ENCODE data around the gene SCP2. TPM values are rescaled to one million over a fixed set of nuclear protein-coding genes. Genes with fewer than 3 reads are reported as not detected.

Gene SCP2
- total RNA-seq, 1 donor from 2014 or later = 89.8 TPM

GRCh38 chr1:52916241-52916975 lies 10.7 kb upstream of the SCP2 start:
- peaks cover 2% of the 10 kb centered on the region for H3K36me3 Mint-ChIP-seq (ENCODE audit: low read depth, unreplicated experiment)
- no peak overlapping the region for H3K9ac ChIP-seq (ENCODE audit: low read length)
- no peak overlapping the region for H3K4me3 ChIP-seq (ENCODE audit: insufficient read depth, low read depth, low read length)
- no peak for FAIRE-seq
- no peak overlapping the region for H3K4me2 ChIP-seq (ENCODE audit: low read length)
- H3K4me1 ChIP-seq (ENCODE audit: insufficient read depth, low read length) = no peaks in the 10 kb centered on the region
- DNase-seq (ENCODE audit: low read depth) = no peak
- no peak overlapping the region for H3K27ac Mint-ChIP-seq (ENCODE audit: unreplicated experiment)
- H3K9me3 Mint-ChIP-seq (ENCODE audit: unreplicated experiment) = peaks cover 5% of the 10 kb centered on the region
- H3K36me3 ChIP-seq (ENCODE audit: insufficient read depth, low read length) = no peaks in the 10 kb centered on the region
- no peaks in the 10 kb centered on the region for H3K9me3 ChIP-seq (ENCODE audit: insufficient read depth, low read depth, low read length)
- H3K27ac ChIP-seq (ENCODE audit: low read depth, low read length) = no peak overlapping the region
- no peaks in the 10 kb centered on the region for H4K20me1 ChIP-seq (ENCODE audit: insufficient read depth, low read length)
- H2AFZ ChIP-seq (ENCODE audit: low read depth, low read length) = no peak overlapping the region
- H3K79me2 ChIP-seq (ENCODE audit: insufficient read depth, low read length) = no peaks in the 10 kb centered on the region
- H3K4me1 Mint-ChIP-seq (ENCODE audit: low read depth, unreplicated experiment) = no peaks in the 10 kb centered on the region
- H3K27me3 Mint-ChIP-seq (ENCODE audit: low read depth, unreplicated experiment) = peaks cover 21% of the 10 kb centered on the region
- H3K4me3 Mint-ChIP-seq (ENCODE audit: unreplicated experiment) = no peak overlapping the region
- TF ChIP-seq EZH2 (IDR thresholded peaks at IDR 0.05; ENCODE audit: insufficient read depth, low read length) = no peak
- no peak for TF ChIP-seq CTCF (IDR thresholded peaks at IDR 0.05; ENCODE audit: insufficient read depth, low read depth, low read length)
- peaks cover 2% of the 10 kb centered on the region for H3K27me3 ChIP-seq (ENCODE audit: insufficient read depth, low read length)

GRCh38 chr1:52917156-52917555 lies 9.9 kb upstream of the SCP2 start:
- Histone ChIP-seq H2AFZ (ENCODE audit: low read depth, low read length) (no peak overlapping the region), H3K9ac (ENCODE audit: low read length) (no peak overlapping the region), H3K27me3 (ENCODE audit: insufficient read depth, low read length) (peaks cover 2% of the 10 kb centered on the region), H3K4me3 (ENCODE audit: insufficient read depth, low read depth, low read length) (no peak overlapping the region), H3K4me2 (ENCODE audit: low read length) (no peak overlapping the region), H3K79me2 (ENCODE audit: insufficient read depth, low read length) (no peaks in the 10 kb centered on the region), H3K9me3 (ENCODE audit: insufficient read depth, low read depth, low read length) (no peaks in the 10 kb centered on the region), H4K20me1 (ENCODE audit: insufficient read depth, low read length) (no peaks in the 10 kb centered on the region), H3K36me3 (ENCODE audit: insufficient read depth, low read length) (no peaks in the 10 kb centered on the region), H3K27ac (ENCODE audit: low read depth, low read length) (no peak overlapping the region), H3K4me1 (ENCODE audit: insufficient read depth, low read length) (no peaks in the 10 kb centered on the region)
- DNase-seq (ENCODE audit: low read depth) (no peak), FAIRE-seq (no peak)
- Mint-ChIP-seq H3K4me3 (ENCODE audit: unreplicated experiment) (no peak overlapping the region), H3K36me3 (ENCODE audit: low read depth, unreplicated experiment) (peaks cover 2% of the 10 kb centered on the region), H3K27ac (ENCODE audit: unreplicated experiment) (no peak overlapping the region), H3K27me3 (ENCODE audit: low read depth, unreplicated experiment) (peaks cover 24% of the 10 kb centered on the region), H3K4me1 (ENCODE audit: low read depth, unreplicated experiment) (no peaks in the 10 kb centered on the region), H3K9me3 (ENCODE audit: unreplicated experiment) (peaks cover 5% of the 10 kb centered on the region)
- TF ChIP-seq CTCF (IDR thresholded peaks at IDR 0.05; ENCODE audit: insufficient read depth, low read depth, low read length) = no peak
- TF ChIP-seq EZH2 (IDR thresholded peaks at IDR 0.05; ENCODE audit: insufficient read depth, low read length) = no peak

GRCh38 chr1:52917581-52917980 lies 9.5 kb upstream of the SCP2 start:
- no peak overlapping the region for H3K4me3 ChIP-seq (ENCODE audit: insufficient read depth, low read depth, low read length)
- Mint-ChIP-seq H3K36me3 (ENCODE audit: low read depth, unreplicated experiment) (peaks cover 2% of the 10 kb centered on the region), H3K27me3 (ENCODE audit: low read depth, unreplicated experiment) (peaks cover 27% of the 10 kb centered on the region)

More at GRCh38 chr1:52917581-52917980, 9.5 kb upstream of the SCP2 start:
- Histone ChIP-seq H2AFZ (ENCODE audit: low read depth, low read length) (no peak overlapping the region), H3K4me2 (ENCODE audit: low read length) (no peak overlapping the region), H3K9me3 (ENCODE audit: insufficient read depth, low read depth, low read length) (no peaks in the 10 kb centered on the region), H4K20me1 (ENCODE audit: insufficient read depth, low read length) (no peaks in the 10 kb centered on the region), H3K36me3 (ENCODE audit: insufficient read depth, low read length) (no peaks in the 10 kb centered on the region), H3K27me3 (ENCODE audit: insufficient read depth, low read length) (peaks cover 2% of the 10 kb centered on the region), H3K9ac (ENCODE audit: low read length) (no peak overlapping the region), H3K27ac (ENCODE audit: low read depth, low read length) (no peak overlapping the region), H3K79me2 (ENCODE audit: insufficient read depth, low read length) (no peaks in the 10 kb centered on the region), H3K4me1 (ENCODE audit: insufficient read depth, low read length) (no peaks in the 10 kb centered on the region)
- Mint-ChIP-seq H3K27ac (ENCODE audit: unreplicated experiment) (no peak overlapping the region), H3K4me3 (ENCODE audit: unreplicated experiment) (no peak overlapping the region), H3K4me1 (ENCODE audit: low read depth, unreplicated experiment) (no peaks in the 10 kb centered on the region), H3K9me3 (ENCODE audit: unreplicated experiment) (peaks cover 5% of the 10 kb centered on the region)
- TF ChIP-seq EZH2 (IDR thresholded peaks at IDR 0.05; ENCODE audit: insufficient read depth, low read length) (no peak), CTCF (IDR thresholded peaks at IDR 0.05; ENCODE audit: insufficient read depth, low read depth, low read length) (no peak)
- FAIRE-seq = no peak
- DNase-seq (ENCODE audit: low read depth) = no peak

All from astrocyte (in vitro differentiated cells and primary cell).